HTERT RPE-1 (cell line): ENCODE results near the gene CLDN5.

Experiments used
- in situ Hi-C: fragments of 300-500 bp; cut with MboI; formaldehyde crosslinking; loops from 4 replicates; pipeline ENCODE4 v1.14.3; 2020; ENCODE audit warnings: low sequenced_read_pairs

The CLDN5 gene, protein sequence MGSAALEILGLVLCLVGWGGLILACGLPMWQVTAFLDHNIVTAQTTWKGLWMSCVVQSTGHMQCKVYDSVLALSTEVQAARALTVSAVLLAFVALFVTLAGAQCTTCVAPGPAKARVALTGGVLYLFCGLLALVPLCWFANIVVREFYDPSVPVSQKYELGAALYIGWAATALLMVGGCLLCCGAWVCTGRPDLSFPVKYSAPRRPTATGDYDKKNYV

DNA sequence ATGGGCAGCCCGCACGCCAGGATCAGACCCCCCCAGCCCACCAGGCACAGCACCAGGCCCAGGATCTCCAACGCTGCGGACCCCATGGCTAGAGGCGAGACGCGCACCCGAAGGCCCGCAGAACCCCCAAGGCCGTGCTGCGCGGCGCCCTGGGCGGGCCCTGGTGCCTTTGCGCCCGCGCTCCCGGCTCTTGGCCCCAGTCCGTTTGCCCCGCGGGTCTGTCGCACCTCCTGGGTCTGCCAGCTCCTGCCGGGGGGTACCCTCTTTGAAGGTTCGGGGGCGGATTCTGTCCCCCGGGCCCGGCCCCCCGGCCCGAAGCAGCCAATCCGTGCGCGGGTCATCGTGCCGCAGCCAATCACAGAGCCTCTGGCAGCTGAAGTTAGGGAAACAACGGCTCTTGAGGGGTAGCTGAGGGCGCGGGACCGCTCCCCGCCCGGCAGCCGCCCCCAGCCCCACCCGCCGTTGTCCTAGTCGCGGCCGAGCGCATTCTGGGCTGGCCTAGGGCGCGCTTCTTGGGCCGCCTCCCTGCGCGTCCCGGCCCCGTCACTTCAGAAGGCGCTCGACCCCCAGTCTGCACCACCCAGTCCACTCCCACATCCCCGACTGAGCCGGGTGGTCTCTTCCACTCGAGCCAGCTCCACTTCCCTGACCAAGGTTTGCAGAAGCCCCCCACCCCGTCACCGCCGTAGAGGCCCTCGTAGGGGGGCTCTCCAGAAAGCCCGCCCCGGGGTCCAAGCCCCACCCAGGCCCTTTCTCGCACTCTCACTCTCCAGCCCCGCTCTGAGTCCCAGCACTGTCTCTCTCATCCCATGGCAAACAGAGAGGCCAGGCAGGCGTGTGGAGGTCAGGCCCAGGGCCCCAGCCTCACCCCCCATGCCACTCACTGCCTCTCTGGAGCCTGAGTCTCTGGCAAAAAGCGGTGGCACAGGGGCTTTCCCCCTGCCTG lies at the start of gene CLDN5:
Gene CLDN5 (minus strand): TSS at position 241 of the 946 bp plus-strand sequence. CDS start 155 bp downstream, at position 86.
- in situ Hi-C loops: no loop called here

DNA sequence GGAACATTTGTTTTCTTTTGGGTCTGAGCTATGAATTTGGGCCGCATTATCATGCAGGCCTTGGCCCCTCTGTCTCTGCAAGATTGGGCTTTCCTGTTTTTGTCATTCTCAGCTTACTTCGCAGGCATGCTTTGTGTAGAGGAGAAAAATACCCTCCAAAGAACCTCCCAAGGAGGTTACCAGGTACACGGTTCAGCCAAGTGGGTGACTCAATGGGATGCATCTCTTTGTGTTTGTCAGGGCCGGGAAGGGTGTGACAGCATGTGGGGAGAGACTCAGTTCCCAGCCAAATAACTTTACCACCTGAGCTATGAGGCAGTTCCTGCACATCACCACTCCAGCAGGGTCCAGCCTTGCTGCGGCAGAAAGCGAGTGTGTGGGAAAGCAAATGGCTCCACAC lies 47.8 kb upstream of the CLDN5 start:
- in situ Hi-C loops: no loop called here

DNA sequence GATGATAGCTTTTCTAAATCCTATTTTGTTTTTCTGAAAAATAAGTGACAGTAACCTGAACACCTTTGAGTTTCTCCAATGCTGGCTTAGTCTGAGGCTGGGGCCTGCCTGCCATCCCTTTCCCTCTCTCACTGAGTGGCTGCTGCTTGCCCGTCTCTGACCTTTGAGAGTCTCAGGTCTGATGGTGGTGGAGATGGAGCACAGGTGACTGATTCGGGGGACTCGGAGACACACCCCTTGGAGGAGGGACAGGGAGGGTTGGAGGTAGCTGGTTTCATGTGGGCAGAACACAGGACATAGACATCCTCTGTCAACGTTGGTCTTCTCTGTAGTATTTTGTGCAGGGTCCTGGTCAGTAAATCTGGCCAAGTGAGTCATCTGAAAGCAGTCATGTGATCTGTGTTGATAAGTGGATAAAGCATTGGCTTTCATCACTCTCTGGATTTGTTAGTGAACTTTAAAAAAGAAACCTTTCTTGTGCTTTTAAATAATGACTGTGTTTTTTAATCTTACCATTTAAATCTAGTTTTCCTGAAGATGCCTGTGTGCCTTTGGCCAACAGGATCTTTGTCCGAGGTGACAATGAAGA lies 47.1 kb upstream of the CLDN5 start:
- in situ Hi-C loops: no loop called here

DNA sequence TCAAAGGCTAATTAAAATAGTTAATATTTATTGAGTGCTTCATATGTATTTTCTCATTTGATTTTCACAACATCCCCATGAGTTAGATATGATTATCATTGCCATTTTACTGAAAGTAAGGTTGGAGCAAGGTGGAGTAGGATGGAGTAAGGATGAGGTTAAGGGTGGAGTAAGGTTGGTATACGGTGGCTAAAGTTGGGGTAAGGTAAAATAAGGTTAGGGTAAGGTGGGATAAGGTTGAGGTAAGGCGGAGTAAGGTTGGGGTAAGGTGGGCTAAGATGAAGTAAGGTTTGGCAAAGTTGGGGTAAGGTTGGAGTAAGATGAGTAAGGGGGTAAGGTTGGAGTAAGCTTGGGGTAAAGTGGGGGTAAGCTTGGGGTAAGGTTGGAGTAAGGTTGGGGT lies 45.8 kb upstream of the CLDN5 start:
- in situ Hi-C loops: no loop called here

DNA sequence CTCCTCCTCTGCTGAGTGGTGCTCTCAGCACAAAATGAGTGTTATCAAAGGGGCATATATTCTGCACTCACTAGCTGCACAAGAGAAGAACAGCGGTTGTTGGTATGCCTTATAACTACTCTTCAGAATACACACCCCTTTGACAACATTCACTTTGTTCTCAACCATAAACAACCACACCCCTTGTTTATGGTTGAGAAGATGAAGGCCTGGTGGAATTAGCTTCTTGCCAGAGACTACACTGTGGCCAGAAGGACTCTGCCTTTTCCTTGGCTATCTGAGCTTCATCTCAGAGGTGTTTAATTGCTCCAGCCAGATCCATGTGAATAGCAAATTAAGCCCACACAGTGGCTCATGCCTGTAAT lies 45.0 kb upstream of the CLDN5 start:
- in situ Hi-C loops: no loop called here

DNA sequence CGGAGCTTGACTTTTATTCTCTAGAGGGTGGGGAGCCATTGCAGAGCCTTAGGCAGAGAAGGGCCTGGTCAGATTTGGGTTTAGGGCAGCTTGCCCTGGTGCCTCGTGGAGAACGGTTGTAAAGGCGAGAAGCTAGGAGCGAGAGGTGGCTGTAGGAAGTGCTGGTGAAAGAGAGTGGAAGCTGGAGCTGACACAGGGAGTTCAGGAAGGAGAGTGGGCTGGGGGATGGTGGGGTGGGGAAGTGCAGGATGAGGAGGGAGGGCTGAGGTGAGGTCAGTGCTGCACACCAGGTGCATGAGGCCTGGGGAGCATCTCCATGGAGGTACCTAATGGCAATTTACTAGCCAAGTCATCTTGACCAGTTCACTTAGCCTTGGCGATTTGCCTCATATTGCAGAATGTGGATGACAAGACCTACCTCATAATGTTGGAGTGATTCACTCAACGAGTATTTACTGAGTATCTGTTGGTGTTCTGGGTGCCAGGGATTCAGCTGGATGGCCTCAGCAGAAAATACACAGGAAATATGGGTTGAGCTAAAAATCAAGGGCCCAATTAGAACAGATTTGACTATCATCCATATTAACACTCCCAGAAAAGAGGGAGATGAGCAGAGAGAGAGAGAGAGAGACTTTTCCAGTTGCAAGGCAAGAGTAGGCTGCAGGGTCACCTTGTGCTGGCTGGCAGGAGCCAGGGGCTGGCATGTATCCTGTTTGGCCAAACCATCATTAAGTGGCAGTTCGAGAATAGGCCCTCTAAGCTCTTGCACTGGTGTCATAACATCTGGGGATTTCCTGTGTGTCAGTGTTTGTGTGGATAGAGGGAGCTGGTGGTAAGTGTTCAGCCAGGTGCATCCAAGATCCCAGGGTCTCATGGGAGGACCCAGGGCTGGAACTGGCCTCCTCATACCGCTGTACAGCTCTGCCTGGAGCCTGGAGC lies 44.4 kb upstream of the CLDN5 start:
- in situ Hi-C loops: no loop called here

DNA sequence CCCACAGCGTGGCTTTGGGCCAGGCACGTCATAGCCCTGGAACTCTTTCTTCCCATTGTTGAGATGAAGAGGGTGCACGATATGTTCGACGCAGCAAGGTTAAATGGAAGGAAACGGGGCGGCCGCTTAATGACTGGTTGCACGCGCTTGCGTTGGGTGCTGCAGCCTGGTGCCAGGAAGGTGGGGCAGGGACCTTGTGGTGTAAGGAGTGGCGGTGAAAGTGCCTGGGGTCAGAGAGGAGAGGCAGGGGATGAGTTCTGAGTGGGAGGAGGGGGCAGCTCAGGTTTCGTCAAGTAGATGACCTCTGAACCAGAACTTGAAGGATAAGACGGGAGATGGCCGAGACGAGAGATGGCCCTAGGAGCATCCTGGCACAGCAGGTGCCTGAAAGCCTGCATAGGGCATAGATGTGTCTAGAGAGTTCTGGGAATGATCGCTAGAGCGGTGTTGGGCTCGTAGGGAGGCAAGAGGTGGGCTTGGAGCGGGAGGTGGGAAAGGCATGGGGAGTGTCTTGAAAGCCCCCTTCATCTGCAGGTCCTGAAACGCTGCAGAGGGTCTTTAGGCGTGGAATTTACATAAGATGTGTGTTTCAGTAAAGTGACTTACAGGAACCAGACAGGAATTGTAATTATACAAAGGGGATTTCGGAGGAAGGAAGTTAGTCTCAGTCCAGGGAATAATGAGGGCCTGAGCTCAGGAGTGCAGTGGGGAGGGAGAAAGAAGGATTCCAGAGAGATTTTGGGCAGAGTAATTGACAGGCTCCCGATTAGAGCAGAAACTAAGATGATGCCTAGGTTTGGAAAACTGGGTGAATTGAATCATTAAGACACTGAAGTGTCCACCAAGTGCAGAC lies 43.2 kb upstream of the CLDN5 start:
- in situ Hi-C loops: no loop called here

DNA sequence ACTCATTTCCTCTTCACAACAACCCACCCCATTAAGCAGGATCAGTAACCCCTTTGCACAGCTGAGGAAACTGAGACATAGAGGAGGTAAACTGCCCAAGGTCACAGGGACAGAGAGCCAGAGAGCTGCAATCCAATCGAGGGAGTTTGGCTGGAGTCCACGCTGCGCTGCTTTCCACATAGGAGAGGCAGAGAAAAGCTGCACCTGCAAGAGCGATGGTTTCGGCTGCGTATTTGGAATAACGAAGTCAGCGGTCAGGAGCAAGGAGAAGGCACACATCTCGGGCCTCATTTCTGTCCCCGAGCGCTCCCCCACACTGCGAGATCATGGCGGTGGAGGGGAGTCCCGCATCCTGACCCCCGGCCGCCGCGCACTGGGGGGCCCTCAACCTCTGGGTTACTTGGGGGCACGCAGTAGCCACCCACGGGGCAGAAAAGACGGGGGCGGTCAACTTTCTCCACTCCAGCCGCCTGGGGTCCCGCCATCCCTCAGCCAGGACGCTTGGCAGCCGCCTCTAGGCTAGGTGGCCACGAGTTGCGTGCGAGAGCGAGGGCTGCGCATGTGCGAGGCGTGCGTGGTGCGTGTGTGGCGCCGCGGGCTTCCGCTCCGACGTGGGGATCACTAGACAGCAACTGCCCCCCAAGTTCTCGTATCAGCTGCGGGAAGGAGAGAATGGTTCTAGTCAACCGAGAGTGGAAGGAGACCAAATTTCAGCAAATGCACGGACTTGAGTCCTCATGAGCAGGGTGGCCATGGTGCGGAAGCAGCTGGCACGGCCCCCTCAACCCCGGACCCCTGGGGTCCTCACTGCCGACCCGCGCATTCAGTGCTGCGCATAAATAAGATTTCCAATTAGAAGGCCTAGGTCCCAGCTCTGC lies 42.3 kb upstream of the CLDN5 start:
- in situ Hi-C loops: no loop called here

DNA sequence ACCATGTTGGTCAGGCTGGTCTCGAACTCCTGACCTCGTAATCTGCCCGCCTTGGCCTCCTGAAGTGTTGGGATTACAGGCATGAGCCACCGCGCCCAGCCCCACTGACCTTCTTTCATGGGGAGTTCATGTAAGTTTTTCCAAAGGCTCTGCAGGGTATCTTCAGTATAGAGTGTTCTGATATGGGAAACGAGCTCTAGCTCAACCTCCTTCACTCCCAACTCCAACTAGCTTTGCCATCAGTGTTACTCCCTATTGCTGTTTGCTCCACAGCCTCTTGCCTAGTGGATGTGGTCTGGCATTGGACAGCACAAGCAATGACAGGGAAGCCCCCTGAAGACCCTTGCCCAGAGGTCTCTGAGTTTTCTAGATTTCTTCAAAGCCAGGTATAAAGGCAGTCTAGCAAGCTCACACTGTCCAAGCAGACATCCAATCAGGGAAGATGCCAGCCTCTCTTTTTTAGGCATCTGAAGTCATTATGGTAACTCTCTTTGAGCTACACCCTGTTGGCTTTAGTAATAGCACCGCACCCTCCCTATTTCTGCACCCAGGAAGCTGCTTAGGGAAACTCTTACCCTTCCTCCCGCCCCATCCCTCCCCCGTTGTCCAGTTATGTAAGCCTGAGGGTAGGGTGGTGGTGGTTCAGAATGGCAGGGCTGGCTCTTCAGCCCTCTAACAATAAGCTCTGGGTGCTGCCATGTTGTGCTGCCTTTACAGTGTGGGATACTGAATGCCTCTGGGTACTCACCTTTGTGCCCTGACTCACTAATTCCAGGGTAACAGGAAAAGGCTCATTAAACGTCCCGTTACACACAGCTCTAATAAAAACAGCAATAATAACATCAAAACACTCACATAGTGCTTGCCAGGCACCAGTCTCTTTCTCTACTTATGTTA lies 41.4 kb upstream of the CLDN5 start:
- in situ Hi-C loops: no loop called here

DNA sequence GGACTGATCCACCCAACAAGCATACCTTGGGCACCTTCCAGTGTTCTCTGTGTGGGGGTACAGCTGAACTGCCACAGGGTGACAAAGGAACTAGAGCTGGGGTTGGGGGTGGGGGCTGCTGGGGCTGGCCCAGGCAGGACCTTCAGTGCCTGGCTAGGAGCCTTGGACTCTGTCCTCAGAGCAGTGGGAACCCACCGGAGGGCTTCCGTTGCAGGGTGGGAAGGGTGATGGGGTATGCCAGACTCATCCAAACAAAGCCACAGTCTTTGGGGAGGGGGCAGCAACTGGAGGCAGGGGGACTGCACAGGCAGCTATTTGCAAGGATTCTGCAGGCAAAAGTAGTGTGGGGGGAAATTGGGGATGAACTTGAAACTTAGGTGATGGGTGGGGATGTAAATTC lies 35.7 kb upstream of the CLDN5 start:
- in situ Hi-C loops: no loop called here

DNA sequence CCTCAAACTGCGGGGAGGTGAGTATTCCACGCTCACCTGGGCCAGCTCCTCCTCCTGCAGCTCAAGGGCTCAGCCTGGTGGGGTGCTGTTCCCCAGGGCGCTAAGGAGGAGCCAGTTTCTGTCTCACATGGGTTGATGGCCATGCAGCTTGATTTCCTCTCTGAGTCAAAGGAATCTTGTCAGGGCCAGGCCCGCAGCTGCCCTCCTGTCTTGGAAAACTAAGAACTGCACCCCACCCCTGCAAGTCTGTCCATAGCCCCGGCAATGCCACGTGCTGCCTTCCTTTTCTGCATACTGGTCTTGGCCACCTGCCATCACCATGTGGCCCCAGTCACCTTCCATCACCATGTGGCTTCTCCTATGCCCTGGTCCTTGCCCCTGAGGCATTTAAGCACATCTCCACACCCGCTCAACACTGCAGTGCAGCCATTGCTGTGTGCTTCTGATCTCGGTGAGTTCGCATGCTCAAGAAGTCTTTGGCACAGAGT lies 35.2 kb upstream of the CLDN5 start:
- in situ Hi-C loops: no loop called here

DNA sequence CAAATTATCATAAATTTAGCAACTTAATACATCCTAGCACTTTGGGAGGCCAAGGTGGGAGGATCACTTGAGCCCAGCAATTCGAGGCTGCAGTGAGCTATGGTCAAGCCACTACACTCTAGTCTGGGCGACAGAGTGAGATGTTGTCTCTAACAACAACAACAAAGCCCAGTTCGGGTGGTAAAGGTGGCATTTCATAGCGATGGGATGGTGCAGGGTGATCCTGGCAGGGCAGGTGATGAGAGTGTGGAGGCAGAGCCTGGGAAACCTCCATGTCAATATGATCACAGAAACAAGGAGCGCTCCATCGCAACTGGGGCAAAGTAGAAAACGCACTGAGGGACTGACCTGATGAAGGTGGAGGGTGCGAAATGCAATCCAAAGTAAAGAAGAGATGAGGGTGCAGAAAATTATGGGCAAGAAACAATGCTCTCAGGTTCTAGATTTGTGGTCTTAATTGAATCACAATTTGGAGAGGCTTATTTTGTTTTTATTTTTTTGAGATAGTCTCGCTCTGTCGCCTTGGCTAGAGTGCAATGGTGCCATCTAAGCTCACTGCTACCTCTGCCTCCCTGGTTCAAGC lies 32.8 kb upstream of the CLDN5 start:
- in situ Hi-C loops: no loop called here

DNA sequence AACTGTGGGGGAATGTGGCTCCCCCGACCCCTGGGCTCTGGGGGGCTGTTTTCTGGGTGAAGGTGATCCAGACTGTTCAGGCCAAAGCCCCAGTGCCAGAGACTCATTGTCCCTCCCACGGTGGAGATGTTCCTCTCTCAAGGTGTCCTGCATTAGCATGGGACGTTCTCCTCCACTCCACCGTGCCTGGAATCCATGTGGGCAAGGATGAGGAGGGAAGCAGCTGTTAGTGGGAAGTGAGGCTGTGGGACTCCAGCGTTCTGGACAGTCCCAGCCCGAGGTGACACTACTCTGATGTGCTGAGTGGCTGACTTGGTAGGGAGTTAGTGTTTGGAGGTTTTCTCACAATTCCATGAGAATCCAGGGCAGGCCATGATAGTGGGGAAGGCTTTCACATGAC lies 31.4 kb upstream of the CLDN5 start:
- in situ Hi-C loops: no loop called here

DNA sequence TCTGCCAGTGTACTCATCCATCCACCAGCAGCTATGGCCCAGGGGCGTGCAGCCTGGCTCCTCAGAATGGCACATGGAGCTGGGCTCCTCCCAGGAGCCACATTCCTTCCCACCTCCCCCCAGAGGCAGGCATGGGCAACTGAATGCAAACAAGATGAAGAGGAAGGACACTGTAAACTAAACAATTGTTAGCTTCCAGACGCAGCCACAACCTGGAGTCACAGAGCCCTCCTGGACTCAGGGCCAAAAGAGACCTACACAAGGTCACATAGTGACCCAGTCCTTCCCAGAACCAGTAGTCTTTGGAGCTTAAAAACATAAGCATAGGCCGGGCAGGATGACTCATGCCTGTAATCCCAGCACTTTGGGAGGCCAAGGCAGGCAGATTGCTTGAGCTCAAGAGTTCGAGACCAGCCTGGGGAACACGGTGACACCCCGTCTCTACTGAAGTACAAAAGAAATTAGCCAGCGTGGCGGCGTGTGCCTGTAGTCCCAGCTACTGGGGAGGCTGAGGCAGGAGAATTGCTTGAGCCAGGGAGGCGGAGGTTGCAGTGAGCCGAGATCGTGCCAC lies 30.7 kb upstream of the CLDN5 start:
- in situ Hi-C loops: no loop called here

DNA sequence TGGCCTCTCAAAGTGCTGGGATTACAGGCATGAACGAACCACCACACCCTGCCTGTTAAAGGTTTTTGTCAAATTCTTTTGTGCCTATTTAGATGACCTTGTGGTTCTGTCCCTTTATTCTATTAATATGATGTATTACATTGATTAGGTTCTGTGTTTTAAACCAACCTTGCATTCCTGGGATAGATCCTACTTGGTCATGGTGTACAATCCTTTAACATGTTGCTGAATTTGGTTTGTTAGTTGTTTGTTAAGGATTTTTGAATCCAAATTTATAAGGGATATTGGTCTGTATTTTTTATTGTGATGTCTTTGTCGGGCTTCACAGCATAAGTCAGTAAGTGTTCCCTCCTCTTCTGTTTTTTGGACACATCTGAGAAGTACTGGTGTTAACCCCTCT lies 29.0 kb upstream of the CLDN5 start:
- in situ Hi-C loops: no loop called here

DNA sequence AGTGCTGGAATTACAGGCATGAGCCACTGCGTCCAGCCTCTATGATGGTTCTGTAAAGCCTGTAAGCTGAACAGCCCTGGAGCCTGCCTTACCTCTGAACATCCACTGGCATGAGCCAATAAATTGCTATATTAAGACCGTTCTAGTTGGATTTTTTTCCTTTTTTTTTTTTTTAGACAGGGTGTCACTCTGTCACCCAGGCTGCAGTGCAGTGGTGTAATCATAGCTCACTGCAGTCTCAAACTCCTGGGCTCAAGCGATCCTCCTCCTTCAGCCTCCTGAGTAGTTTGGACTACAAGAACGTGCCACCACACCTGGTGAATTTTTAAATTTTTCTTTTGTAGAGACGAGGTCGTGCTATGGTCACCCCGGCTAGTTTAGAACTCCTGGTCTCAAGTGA lies 26.2 kb upstream of the CLDN5 start:
- in situ Hi-C loops: no loop called here

DNA sequence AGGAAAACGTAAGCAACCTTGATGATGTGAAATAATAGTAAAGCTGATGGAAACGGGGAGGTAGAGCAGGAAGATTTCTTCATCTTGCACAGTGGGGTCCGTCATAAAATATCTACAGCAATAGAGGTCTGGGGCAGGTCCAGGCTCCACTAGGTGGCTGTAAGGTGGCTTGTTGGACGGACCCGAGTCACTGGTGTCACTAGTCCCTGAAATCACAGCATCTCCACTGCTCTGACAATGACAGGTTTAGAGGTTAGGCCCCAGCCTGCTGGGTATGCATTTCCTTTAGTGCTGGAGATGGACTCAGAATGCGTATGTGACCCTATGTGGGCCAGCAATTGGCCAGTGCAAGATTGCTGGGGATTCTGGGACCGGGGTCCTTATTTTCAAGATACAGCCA lies 25.2 kb upstream of the CLDN5 start:
- in situ Hi-C loops: no loop called here
